CD4-positive, alpha-beta T cell (primary cell): ENCODE measurements around the gene SPR. TPM values are rescaled to one million over a fixed set of nuclear protein-coding genes. Genes with fewer than 3 reads are reported as not detected.

Experiments used
- ATAC-seq: fragments of 200-7000 bp; cut with Tn5 transposase; one replicate; pipeline ENCODE4 v1.10.0; 2022; ENCODE audit warnings: mild to moderate bottlenecking; ENCODE audit not compliant: poor library complexity
- CTCF ChIA-PET: fragments of 350-600 bp; sonication (Branson Sonifier 250); formaldehyde crosslinking; loops from one replicate; lab custom pipeline; 2021; ENCODE audit warnings: antibody characterized with exemption, inconsistent platforms; lab: Charles Lee
- POLR2A ChIA-PET: fragments of 350-600 bp; sonication (Branson Sonifier 250); formaldehyde crosslinking; loops from one replicate; lab custom pipeline; 2021; ENCODE audit warnings: antibody characterized with exemption, inconsistent platforms; lab: Charles Lee
- DNase-seq, 14 experiments: peaks; one replicate each; pipeline ENCODE4 v3.0.0-alpha.2; 2013 to 2020; ENCODE audit warnings: mixed read lengths in 2 of 14
- H3K27ac ChIP-seq, 2 donors: one replicate each; pipeline versions ENCODE4 v1.5.1 to v1.7.0; 2013; ENCODE audit warnings: low read length in 2 of 2, low read depth in 1 of 2, mild to moderate bottlenecking in 1 of 2
- H3K27me3 ChIP-seq, 2 experiments: 1 replicate in 1 of 2; 2 replicates in 1 of 2; pipeline versions ENCODE4 v1.6.1 to v1.7.0; 2013; ENCODE audit warnings: low read length in 2 of 2, control low read depth in 1 of 2, mild to moderate bottlenecking in 1 of 2, moderate library complexity in 1 of 2; ENCODE audit not compliant: insufficient read depth in 2 of 2, control insufficient read depth in 1 of 2
- H3K36me3 ChIP-seq: one replicate; pipeline ENCODE4 v1.6.1; 2013; ENCODE audit warnings: low read length, control low read depth; ENCODE audit not compliant: insufficient read depth
- H3K4me1 ChIP-seq: one replicate; pipeline ENCODE4 v1.6.1; 2013; ENCODE audit warnings: low read length, control low read depth; ENCODE audit not compliant: insufficient read depth
- H3K4me3 ChIP-seq: one replicate; pipeline ENCODE4 v1.5.1; 2013; ENCODE audit warnings: mild to moderate bottlenecking, low read length, moderate library complexity
- H3K9me3 ChIP-seq, 2 experiments: 1 replicate in 1 of 2; 2 replicates in 1 of 2; pipeline versions ENCODE4 v1.6.1 to v1.7.0; 2013; ENCODE audit warnings: low read length in 2 of 2, mild to moderate bottlenecking in 2 of 2, control low read depth in 1 of 2, moderate library complexity in 1 of 2; ENCODE audit not compliant: control insufficient read depth in 1 of 2, insufficient read depth in 1 of 2
- H3K27ac Mint-ChIP-seq: one replicate; pipeline ENCODE4 v1.8.0; 2020; ENCODE audit warnings: mixed read lengths
- H3K27me3 Mint-ChIP-seq: one replicate; pipeline ENCODE4 v1.8.0; 2021; ENCODE audit warnings: mixed read lengths
- H3K36me3 Mint-ChIP-seq: one replicate; pipeline ENCODE4 v1.8.0; 2021; ENCODE audit warnings: low read depth, mixed read lengths
- H3K4me1 Mint-ChIP-seq: one replicate; pipeline ENCODE4 v1.8.0; 2021; ENCODE audit warnings: low read depth, mixed read lengths
- H3K4me3 Mint-ChIP-seq: one replicate; pipeline ENCODE4 v1.8.0; 2020; ENCODE audit warnings: mild to moderate bottlenecking, mixed read lengths
- H3K9me3 Mint-ChIP-seq: one replicate; pipeline ENCODE4 v1.8.0; 2020; ENCODE audit warnings: mixed read lengths
- CTCF ChIP-seq: fragments of 200-600 bp; IDR thresholded peaks from one replicate; pipeline ENCODE4 v1.8.0; 2022; ENCODE audit warnings: antibody characterized with exemption, mild to moderate bottlenecking
- intact Hi-C, 2 experiments: fragments of 100-400 bp; cut with DNase I in 1 of 2; cut with micrococcal nuclease in 1 of 2; formaldehyde crosslinking; loops; one replicate each; pipeline versions ENCODE4 v1.15.1 to v1.9.0; 2023 to 2025; cut with DNase I, micrococcal nuclease
- total RNA-seq, 174 experiments: library from RNA in 2 of 174; stranded (reverse) in 2 of 174; gene quantifications; one replicate each; pipeline ENCODE4 v1.2.3 and lab custom pipeline; 2021 to 2026

The SPR gene
- total RNA-seq, 2 experiments from 2014 or later: not detected

GRCh38 chr2:72926368-72926767 lies 39.2 kb downstream of the SPR start:
- peaks cover 18% of the 10 kb centered on the region for H3K4me1 ChIP-seq
- CTCF ChIA-PET: no interaction called here
- H3K27ac Mint-ChIP-seq: no peak overlapping the region
- intact Hi-C loops: no loop called here
- ATAC-seq (no peak), DNase-seq (no peak)
- H3K9me3 Mint-ChIP-seq: no peaks in the 10 kb centered on the region
- peaks cover 37% of the 10 kb centered on the region for H3K27me3 Mint-ChIP-seq
- H3K27me3 ChIP-seq: peaks cover 76 to 80% of the 10 kb centered on the region in 2 experiments
- no peaks in the 10 kb centered on the region for H3K4me1 Mint-ChIP-seq
- TF ChIP-seq CTCF: no peak
- no peaks in the 10 kb centered on the region for H3K36me3 ChIP-seq
- POLR2A ChIA-PET: no interaction called here
- H3K36me3 Mint-ChIP-seq: no peaks in the 10 kb centered on the region
- peaks cover 0 to 24% of the 10 kb centered on the region in 2 experiments for H3K9me3 ChIP-seq
- H3K4me3 Mint-ChIP-seq: no peak overlapping the region
- H3K27ac ChIP-seq: no peak overlapping the region
- H3K4me3 ChIP-seq: no peak overlapping the region

- intact Hi-C loops: no loop called here
- DNase-seq (no peak), ATAC-seq (no peak)
- Mint-ChIP-seq H3K27me3 (peaks cover 31% of the 10 kb centered on the region), H3K9me3 (no peaks in the 10 kb centered on the region), H3K4me1 (no peaks in the 10 kb centered on the region), H3K36me3 (no peaks in the 10 kb centered on the region), H3K4me3 (no peak overlapping the region), H3K27ac (no peak overlapping the region)
- H3K4me3 ChIP-seq: no peak overlapping the region
- peaks cover 18% of the 10 kb centered on the region for H3K4me1 ChIP-seq
- no peak for TF ChIP-seq CTCF
- peaks cover 0 to 24% of the 10 kb centered on the region in 2 experiments for H3K9me3 ChIP-seq
- H3K27me3 ChIP-seq: peaks cover 74 to 78% of the 10 kb centered on the region in 2 experiments
- no peaks in the 10 kb centered on the region for H3K36me3 ChIP-seq
- no peak overlapping the region for H3K27ac ChIP-seq
- ChIA-PET CTCF (no interaction called here), POLR2A (interaction anchor here (0.8 kb wide), 1 partner anchor 8 kb away, joined by 3 read pairs; no protein-coding TSS in a partner anchor)
Observed at GRCh38 chr2:72926811-72927465, 39.7 kb downstream of the SPR start.

GRCh38 chr2:72927619-72928550 lies 40.7 kb downstream of the SPR start:
- DNase-seq: no peak
- peaks cover 0 to 24% of the 10 kb centered on the region in 2 experiments for H3K9me3 ChIP-seq
- peaks cover 67 to 68% of the 10 kb centered on the region in 2 experiments for H3K27me3 ChIP-seq
- no peak overlapping the region for H3K4me3 ChIP-seq
- Mint-ChIP-seq H3K4me1 (no peaks in the 10 kb centered on the region), H3K27ac (no peak overlapping the region), H3K4me3 (no peak overlapping the region), H3K9me3 (no peaks in the 10 kb centered on the region), H3K27me3 (peaks cover 22% of the 10 kb centered on the region), H3K36me3 (no peaks in the 10 kb centered on the region)
- H3K36me3 ChIP-seq: no peaks in the 10 kb centered on the region
- no peak for ATAC-seq
- H3K27ac ChIP-seq: no peak overlapping the region
- CTCF ChIA-PET: interaction anchor here (1.2 kb wide), 1 partner anchor 13 kb away, joined by 4 read pairs; no protein-coding TSS in a partner anchor
- intact Hi-C loops: no loop called here
- H3K4me1 ChIP-seq: peaks cover 18% of the 10 kb centered on the region
- POLR2A ChIA-PET: no interaction called here
- TF ChIP-seq CTCF: no peak
